Right kidney (tissue), 9 donors: ENCODE results near the gene ADAMTSL3.
A peak's percentile ranks its signal among the peaks of the same experiment; 100 is the strongest.

Experiments
- DNase-seq: peaks from one replicate; pipeline ENCODE4 v3.0.0-alpha.2; 2016
- long read RNA-seq, 8 donors: transcript quantifications; one replicate each; lab custom pipeline, GENCODE V29; 2026

Gene ADAMTSL3, protein sequence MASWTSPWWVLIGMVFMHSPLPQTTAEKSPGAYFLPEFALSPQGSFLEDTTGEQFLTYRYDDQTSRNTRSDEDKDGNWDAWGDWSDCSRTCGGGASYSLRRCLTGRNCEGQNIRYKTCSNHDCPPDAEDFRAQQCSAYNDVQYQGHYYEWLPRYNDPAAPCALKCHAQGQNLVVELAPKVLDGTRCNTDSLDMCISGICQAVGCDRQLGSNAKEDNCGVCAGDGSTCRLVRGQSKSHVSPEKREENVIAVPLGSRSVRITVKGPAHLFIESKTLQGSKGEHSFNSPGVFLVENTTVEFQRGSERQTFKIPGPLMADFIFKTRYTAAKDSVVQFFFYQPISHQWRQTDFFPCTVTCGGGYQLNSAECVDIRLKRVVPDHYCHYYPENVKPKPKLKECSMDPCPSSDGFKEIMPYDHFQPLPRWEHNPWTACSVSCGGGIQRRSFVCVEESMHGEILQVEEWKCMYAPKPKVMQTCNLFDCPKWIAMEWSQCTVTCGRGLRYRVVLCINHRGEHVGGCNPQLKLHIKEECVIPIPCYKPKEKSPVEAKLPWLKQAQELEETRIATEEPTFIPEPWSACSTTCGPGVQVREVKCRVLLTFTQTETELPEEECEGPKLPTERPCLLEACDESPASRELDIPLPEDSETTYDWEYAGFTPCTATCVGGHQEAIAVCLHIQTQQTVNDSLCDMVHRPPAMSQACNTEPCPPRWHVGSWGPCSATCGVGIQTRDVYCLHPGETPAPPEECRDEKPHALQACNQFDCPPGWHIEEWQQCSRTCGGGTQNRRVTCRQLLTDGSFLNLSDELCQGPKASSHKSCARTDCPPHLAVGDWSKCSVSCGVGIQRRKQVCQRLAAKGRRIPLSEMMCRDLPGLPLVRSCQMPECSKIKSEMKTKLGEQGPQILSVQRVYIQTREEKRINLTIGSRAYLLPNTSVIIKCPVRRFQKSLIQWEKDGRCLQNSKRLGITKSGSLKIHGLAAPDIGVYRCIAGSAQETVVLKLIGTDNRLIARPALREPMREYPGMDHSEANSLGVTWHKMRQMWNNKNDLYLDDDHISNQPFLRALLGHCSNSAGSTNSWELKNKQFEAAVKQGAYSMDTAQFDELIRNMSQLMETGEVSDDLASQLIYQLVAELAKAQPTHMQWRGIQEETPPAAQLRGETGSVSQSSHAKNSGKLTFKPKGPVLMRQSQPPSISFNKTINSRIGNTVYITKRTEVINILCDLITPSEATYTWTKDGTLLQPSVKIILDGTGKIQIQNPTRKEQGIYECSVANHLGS (N-terminal part only)
- long read RNA-seq, donor 1 = 0 reads
- long read RNA-seq, donor 2 = 0 reads
- long read RNA-seq, donor 3 = 0 reads
- long read RNA-seq, donor 4 = 0 reads
- long read RNA-seq, donor 5 = 0 reads
- long read RNA-seq, donor 6 = 0 reads
- long read RNA-seq, donor 7 = 0 reads
- long read RNA-seq, donor 8 = 0 reads

DNA sequence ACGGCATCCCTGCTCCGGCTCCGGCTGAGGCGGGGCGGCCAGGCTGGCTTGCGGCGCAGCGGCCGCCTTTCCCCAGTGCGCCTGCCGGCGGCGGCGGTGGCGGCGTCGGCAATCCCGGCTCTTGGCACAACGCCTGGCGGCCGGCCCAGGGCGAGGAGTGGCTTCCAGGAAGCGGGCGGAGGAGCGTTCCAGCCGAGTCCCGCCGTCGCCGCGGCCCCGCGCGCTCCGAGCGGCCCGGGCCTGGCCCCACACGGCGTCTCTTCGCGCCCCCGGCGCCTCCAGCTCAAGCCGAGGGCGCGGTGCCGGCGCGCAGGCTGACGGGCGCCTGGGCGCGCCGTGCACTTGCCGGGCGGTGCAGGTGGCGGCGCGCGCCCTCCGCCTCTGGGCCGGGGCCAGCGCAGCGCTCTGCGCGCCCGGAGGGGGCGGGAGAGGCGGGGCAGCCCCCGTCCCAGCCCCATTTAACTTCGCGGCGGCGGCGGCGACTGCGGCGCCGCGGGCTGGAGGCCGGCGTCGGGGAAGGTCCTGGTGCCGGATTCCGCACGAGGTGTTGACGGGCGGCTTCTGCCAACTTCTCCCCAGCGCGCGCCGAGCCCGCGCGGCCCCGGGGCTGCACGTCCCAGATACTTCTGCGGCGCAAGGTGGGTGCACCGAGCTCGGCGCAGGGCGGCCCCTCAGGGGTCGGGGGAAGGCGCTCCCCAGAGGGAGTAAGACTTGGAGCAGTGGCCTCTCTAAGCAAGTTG is at the start of gene ADAMTSL3:
ADAMTSL3 (plus strand) TSS at position 485 of the 740 bp plus-strand sequence. CDS start 1,639 bp downstream, outside the sequence.
- peak; percentile 61 for DNase-seq

DNA sequence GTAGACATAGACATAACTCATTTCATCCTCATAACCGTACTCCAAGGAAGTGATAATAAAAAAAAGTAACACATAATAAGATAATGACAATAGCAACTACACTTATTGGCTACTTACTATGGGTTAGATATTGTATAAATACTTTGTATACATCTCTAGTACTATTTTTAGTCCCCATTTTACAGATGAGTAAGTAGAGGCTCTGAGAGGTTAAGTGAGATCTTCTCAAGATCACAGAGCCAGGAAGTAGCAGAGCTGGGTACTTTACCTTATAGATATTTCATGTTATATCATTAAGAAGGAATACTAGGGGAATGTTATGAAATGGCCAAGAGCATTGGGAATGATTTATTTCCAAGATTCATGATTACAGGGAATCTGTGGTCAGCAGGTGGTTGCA is 49.4 kb upstream of the ADAMTSL3 start:
- DNase-seq = no peak

DNA sequence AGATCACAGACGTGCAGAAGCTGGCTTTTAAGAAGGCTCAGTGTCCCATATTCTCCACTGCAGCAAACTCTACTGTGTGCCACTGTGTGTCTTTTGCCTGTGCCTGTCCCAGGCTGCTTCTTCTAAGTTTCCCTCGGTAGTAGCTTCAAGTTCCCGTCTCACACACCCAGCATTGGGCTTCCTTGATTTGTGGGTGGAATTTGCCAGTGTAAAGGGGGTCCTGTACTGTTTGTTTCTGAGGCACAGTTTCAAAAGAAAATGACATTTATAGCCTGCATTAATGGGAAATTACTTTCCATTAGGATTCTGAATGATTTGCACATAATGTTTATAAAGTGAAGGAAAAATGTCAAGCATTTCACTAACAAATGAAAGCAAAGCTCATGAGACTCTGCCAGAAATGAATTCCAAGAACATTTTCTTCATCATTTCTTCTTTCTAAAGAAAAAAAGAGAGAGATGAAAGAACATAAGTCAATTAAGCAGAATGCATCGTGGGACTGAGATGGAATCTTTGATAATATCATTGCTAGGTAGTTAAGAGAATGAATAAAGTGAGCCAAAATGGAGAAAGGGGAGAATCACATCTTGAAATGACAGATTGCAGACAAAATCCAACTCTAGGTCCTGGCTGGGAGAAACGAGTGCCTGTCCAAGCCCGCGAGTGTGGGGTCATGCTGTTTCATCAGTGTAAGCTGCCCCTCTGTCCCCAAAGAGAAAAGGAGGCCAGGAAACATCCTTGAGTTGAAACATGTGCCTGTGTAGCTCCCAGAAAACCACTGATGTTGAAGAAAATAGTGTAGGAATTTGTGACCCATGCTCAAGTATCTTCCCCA is 48.6 kb upstream of the ADAMTSL3 start:
- DNase-seq = no peak

DNA sequence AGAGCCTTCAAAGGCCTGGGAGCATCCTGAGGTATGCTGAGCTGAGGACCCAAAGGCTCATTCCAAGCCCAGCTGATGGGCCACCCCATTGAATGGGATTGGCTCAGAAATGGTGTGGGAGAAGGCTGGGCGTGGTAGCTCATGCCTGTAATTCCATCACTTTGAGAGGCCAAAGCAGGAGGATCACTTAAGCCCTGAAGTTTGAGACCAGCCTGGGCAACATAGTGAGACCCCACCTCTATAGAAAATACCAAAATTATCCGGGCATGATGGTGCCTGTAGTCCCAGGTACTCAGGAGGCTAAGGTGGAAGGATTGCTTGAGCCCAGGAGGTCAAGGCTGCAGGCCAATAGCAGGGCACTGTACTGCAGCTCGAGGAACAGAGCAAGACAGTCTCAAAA is 43.8 kb upstream of the ADAMTSL3 start:
- DNase-seq = no peak

DNA sequence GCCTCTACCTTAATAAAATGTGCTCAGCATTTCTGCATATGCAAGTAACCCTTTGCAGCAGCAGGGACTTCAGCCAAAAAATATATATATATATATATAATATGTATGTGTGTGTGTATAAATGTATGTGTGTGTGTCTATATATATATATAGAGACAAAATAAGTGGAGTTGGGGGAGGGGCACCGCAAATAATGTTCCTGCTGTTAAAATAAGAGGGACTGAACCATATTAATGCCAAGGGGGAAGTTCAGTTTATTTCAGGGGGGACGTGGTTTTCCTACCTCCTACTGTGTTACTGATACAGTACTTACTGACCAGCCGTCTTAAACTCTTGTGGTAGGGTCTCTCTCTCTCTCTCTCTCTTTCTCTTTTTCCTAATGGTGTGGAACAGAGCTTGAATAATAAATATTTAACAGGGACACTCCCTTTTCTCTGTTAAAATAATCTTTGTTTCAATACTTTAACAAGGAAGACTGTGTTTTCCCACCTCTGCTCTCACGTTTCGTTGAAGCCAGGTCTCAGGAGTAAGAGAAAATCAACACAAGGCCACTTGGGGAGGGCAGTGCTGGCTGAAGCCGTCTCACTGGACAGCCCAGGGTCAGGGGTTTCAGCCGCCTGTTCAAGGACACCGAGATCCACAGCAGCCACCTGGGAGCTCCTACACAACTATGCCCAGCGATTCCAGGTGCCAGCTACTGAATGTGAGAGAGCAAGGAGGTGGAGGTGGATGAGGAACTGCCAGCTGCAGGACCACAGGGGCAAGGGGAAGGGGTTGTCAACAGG is 42.8 kb upstream of the ADAMTSL3 start:
- peak; percentile 31 for DNase-seq

DNA sequence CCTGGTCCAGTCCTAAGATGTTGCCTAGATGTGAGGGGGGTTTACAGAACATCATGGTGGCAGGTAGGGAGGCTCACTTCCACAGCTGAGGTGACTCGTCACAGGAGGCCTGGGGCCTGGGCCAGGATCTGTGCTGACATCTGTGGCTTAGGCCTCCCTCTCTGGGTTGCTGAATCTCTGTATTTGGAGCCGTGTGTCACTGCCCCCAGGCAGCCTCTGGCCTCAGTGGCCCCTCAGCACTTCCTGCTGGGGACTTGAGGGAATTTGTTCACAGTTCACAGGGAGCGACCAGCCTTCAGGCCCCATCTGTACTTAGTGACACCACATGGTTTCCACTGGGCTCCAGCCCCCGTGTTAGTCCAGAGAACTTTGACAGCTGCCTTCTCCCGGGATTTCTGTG is 41.7 kb upstream of the ADAMTSL3 start:
- no peak for DNase-seq

DNA sequence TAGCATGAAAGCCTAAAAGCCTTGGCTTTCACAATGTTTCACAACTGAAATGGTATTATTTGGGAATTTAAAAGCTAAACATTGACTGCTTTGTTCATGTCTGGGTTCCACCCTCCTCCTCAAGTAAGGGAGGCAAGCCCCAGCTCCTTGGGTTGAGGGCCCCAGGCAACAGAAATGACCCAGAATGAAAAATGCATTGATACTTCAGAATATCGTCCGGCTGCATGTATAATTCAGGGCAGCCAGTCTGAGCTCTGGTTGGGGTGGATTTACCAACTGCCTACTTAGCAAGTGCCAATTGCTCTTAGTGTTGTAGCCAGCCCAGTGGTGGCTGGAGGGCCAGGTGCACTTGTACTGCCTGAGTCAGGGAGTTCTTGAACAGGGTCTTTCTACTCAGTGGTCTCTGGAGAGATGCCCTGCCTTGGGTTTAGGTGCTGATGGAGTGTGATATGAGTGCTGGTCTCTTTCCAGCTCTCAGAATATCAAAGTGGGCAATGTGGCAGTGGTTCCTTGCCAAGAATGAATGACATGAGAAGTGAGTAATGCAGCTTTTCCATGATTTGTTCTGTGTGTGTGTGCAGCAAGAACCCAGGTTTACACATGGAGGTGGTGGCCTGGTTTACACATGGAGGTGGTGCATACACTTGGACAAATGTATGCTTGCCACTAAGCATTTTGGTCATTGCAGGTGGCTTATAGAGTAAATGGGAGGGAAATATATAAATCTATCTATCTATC is 40.9 kb upstream of the ADAMTSL3 start:
- no peak for DNase-seq

DNA sequence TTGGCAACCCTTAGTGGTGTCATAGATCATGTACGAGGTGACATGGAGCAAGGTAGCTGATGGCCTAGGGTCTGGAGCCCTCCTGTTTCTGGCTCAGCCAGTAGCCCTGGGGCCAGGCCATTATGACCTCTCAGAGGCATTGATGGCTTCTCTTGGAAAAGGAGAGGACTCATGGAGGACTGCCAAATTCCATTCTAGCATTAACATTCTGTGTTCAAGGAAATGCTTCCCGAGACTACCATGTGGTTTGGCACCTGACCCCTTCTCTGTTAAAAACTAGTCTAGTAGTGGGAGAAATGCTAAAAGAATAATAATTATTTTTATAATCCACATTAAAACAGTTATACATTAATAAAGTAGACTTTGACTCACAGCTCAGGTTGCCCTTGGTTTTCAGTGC is 40.2 kb upstream of the ADAMTSL3 start:
- no peak for DNase-seq

DNA sequence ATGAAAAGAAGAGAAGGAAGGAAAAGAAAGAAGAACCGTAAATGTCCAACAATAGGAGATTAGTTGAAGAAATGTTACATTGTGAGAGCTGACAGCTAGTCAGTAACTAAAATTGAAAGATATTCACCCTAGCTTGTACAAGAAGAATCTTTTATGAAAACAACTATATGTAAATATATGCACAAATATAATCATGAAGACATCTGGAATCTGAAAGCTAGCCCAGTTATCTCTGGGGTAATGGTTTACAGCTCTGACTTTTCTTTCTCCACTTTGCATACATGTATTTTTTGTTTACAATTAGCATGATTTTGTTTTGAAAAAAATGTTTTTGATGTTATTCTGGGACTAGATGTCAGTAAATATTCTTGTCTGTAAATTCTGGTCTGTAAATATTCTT is 37.1 kb upstream of the ADAMTSL3 start:
- no peak for DNase-seq

DNA sequence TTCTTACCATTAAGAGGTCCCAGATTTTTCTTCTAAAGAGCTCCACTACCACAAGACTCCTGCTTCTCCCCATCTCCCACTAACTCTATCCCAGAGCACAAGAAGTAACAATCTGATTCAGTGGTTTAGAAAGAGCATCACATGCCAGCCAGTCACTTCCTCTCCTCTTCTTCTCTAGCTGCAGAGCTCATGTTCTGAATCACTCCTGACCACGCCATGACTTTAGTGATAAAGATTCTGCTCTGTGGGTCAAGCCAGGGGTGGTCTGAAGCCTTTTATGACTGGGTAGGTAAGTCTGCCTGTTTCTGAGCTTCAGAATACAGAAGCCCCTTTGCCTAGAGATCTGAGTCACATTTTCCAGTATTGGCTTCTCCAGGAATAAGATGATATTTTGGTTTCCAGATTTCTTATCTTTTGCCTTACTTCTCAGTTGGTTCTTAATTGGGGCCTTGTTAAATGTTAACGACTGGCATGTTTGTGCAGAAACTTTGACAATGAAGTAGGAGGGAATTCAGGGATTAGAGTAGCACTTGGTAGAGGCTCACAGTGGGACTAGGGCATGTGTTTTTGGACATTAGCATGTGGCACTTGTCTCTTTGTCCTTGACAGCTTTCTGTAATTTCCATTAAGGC is 27.6 kb upstream of the ADAMTSL3 start:
- DNase-seq = no peak

DNA sequence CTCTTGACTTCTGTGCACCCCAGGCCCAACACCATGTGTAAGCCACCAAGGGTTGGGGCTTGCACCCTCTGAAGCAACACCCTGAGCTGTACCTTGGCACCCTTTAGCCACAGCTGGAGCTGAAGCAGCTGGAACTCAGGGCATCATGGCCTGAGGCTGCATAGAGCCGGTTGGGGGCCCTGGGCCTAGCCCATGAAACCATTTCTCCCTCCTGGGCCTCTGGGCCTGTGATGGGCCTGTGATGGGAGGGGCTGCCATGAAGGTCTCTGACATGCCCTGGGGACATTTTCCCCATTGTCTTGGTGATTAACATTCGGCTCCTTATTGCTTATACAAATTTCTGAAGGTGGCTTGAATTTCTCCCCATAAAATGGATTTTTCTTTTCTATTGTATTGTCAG is 22.4 kb upstream of the ADAMTSL3 start:
- DNase-seq = no peak

DNA sequence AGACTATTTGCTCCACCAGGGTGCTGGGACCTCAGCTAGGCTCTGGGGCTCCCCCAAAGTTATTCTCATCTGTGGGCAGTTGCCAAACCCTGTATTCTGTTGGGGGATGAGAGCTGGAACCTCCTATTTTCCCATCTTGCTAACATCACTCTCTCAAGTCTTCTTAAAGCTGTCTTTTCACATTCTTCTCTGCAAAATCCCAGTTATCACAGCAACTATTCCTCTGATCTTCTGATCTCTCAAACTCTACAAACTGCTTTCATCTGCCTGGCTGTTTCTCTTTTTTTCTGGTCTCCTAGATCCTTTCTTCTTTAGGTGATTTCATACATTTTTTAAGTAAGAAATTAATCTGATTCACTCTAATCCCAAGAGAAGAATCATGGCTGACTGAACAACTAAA is 10.7 kb upstream of the ADAMTSL3 start:
- no peak for DNase-seq

DNA sequence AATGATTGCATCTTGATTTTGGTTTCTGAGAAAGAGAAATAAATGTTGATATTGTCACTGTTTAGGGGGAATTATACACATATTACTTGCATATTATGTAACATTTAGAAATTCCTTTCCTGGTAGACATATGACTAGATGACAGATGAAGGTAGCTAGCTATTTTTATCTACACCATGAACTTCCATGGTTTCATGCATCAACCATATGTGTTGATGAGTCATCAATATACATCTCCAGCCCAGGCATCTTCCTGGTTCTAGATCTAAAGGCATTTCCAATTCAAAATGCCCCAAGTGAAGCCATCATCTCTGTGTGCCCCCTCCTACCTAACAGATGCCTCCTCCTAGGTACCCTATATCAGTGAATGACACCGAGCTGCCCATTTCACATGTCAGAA is 9.5 kb upstream of the ADAMTSL3 start:
- no peak for DNase-seq

DNA sequence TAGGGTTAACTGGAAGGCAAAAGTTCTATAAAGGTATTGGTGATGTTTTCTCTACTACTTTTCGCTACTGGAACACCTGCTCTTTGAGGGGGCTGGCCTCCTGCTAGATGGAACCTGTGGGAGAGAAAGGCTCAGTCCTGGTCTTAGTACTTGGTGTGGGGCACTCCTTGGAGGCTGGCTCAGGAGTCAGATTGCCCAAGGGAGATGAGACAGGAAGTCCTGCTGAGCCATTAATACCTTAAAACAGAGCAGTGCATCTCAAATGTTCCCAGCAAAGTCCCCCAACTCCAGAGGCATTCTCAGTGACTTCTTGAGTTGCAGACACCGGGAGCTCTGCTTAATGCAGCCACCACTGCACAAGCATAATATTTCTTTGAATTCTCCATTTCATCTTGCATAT is 3.1 kb upstream of the ADAMTSL3 start:
- no peak for DNase-seq

DNA sequence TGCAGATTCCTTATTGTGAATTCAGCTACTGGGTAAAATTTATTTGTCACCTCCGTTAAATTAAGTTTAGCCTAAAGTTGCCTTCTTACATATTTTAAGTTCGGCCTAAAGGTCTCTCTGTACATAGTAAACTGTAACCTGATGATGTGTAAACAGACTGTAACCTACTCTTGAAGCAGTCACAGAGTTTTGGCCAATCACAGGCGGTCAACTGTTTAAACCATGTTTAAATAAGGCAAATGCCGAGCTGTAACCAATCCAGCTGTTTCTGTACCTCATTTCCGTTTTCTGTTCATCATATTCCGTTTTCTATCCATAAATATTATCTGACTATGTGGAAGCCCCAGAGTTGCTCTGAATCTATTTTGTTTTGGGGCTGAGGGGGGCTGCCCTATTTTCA is 2.4 kb upstream of the ADAMTSL3 start:
- no peak for DNase-seq

DNA sequence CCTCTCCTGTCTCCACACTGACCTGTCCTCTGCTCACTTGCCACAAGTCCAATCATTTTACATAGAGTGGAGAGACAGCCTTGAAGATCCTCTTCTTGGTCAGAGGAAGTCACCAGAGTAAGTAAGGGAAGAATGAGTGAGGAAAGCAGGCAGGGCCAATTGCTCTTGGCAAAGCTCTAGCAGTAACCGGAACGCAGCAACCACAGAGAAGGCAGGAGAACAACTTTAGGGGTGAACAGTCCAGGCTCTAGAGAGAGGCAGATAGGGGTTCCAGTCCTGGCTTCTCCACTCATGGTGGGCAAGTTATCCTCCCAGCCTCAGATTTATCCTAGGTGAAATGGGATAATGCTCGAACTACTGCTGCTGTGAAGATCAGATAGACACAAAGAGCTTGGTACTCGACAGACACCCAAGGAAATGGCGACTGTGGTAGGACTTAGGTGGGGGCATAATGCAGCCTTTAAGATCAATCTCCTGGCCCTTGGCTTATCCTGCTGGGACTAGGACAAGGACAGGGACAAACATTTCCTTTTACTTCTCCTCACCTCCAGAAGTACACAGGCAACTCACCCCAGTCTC is 1.2 kb upstream of the ADAMTSL3 start:
- DNase-seq = no peak

DNA sequence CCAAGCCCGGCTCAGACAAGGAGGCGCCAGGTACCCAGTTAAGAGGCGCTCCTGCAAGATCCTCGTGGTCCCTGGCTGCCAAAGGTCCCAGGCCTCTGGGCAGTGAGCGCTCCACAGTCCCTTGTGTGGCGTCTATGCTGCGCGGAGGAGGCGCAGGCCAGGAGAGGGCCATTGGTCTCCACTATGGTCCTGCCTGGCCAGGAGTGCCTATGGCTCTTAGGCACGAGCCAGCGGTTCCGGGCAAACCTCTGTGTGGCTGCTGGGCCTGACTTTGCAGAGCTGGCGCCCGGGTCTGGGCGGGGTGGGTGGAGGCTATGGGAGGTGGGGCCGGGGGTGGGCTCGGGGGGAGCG is 660 bp upstream of the ADAMTSL3 start:
- DNase-seq = peak; percentile 20
